ENCODE data around the gene FUBP3.

- TF ChIP-seq CTCF (IDR thresholded peaks at IDR 0.05; ENCODE audit: low read depth, low read length, poor library complexity, severe bottlenecking) (no peak), EZH2phosphoT487 (IDR thresholded peaks at IDR 0.05; ENCODE audit: borderline replicate concordance, low read length) (no peak)
Measured at GRCh38 chr9:130660326-130660682, 80.9 kb downstream of the FUBP3 start.

All from DOHH2 (cell line).